C4-2B (cell line): ENCODE data around the gene RELN.

ENCODE experiments used
- CTCF ChIP-seq: fragments of 450-650 bp; conservative IDR thresholded peaks from 2 replicates; pipeline ENCODE4 v1.5.1; 2017; ENCODE audit warnings: mild to moderate bottlenecking
- ZFX ChIP-seq: fragments of 450-650 bp; IDR thresholded peaks from 2 replicates; pipeline ENCODE4 v1.6.1; 2017

- no peak for TF ChIP-seq CTCF
- TF ChIP-seq ZFX = no peak
These were observed 1.9 kb upstream of the RELN start for GRCh38 chr7:103991406-103991805.
